SU-DHL-6 (cell line): ENCODE data around the gene PRKAR2A.
"Not testable (repeated sequence)": the region's sequence is repeated elsewhere in the genome, so short reads cannot be mapped to it uniquely, and the experiment has no call there.

Source experiments
- H2AFZ ChIP-seq: fragments of 200-600 bp; sonication (generic); 2 replicates; pipeline ENCODE4 v1.6.1; 2014; ENCODE audit warnings: low read depth, mild to moderate bottlenecking, moderate library complexity, mixed read lengths, antibody characterized with exemption, low read length; ENCODE audit not compliant: severe bottlenecking
- H3F3A ChIP-seq: fragments of 200-600 bp; shearing (Covaris generic); 2 replicates; pipeline ENCODE4 v1.6.0; 2016; ENCODE audit warnings: antibody characterized with exemption, mild to moderate bottlenecking; ENCODE audit not compliant: insufficient read depth
- H3K27ac ChIP-seq: fragments of 200-600 bp; sonication (generic); 2 replicates; pipeline ENCODE4 v1.5.1; 2016; ENCODE audit warnings: low read depth, mild to moderate bottlenecking, low read length, moderate library complexity, mixed read lengths
- H3K27me3 ChIP-seq: fragments of 200-600 bp; sonication (generic), shearing (Covaris generic); 2 replicates; pipeline ENCODE4 v1.6.0; 2014; ENCODE audit warnings: mild to moderate bottlenecking, low read length
- H3K36me3 ChIP-seq: fragments of 200-600 bp; sonication (generic); 2 replicates; pipeline ENCODE4 v1.6.1; 2014; ENCODE audit warnings: mild to moderate bottlenecking, low read length, mixed read lengths
- H3K4me2 ChIP-seq: fragments of 300-600, 200-600 bp; shearing (Covaris generic), sonication (generic); 2 replicates; pipeline ENCODE4 v1.6.0; 2014; ENCODE audit warnings: low read length, low read depth, mild to moderate bottlenecking; ENCODE audit not compliant: poor library complexity, severe bottlenecking
- H3K4me3 ChIP-seq: fragments of 200-600 bp; sonication (generic); 2 replicates; pipeline ENCODE4 v1.5.1; 2014; ENCODE audit warnings: antibody characterized with exemption, low read length, mild to moderate bottlenecking, mixed read lengths; ENCODE audit not compliant: insufficient read depth, poor library complexity, severe bottlenecking
- H3K79me2 ChIP-seq: fragments of 200-600 bp; sonication (generic); 2 replicates; pipeline ENCODE4 v1.6.1; 2014; ENCODE audit warnings: mild to moderate bottlenecking, low read length, moderate library complexity; ENCODE audit not compliant: insufficient read depth
- H3K9ac ChIP-seq: fragments of 200-600 bp; sonication (generic); 2 replicates; pipeline ENCODE4 v1.7.0; 2014; ENCODE audit warnings: mild to moderate bottlenecking, low read length
- H3K9me2 ChIP-seq: fragments of 200-600 bp; sonication (generic); replicated peaks from 2 replicates; pipeline ENCODE4 v1.6.1; 2014; ENCODE audit warnings: low read length; ENCODE audit not compliant: insufficient read depth
- H3K9me3 ChIP-seq: fragments of 200-600 bp; sonication (generic); 2 replicates; pipeline ENCODE4 v1.6.1; 2014; ENCODE audit warnings: low read length, mixed read lengths; ENCODE audit not compliant: insufficient read depth
- H4K20me1 ChIP-seq: fragments of 200-600 bp; sonication (generic); 2 replicates; pipeline ENCODE4 v1.6.1; 2014; ENCODE audit warnings: low read depth, mild to moderate bottlenecking, antibody characterized with exemption, low read length, moderate library complexity, mixed read lengths
- EZH2phosphoT487 ChIP-seq: fragments of 200-600 bp; sonication (generic), shearing (Covaris generic); conservative IDR thresholded peaks from 2 replicates; pipeline ENCODE4 v1.6.1; 2018; ENCODE audit warnings: mild to moderate bottlenecking, antibody characterized with exemption, low read length, moderate library complexity, mixed read lengths
- TF ChIP-seq, protein P1 (sequence below): fragments of 200-600 bp; sonication (generic); IDR thresholded peaks from one replicate; pipeline ENCODE4 v1.5.1; 2017; ENCODE audit warnings: antibody characterized with exemption, mild to moderate bottlenecking, low read length, moderate library complexity; ENCODE audit not compliant: insufficient read depth, poor library complexity, severe bottlenecking

The PRKAR2A gene

DNA sequence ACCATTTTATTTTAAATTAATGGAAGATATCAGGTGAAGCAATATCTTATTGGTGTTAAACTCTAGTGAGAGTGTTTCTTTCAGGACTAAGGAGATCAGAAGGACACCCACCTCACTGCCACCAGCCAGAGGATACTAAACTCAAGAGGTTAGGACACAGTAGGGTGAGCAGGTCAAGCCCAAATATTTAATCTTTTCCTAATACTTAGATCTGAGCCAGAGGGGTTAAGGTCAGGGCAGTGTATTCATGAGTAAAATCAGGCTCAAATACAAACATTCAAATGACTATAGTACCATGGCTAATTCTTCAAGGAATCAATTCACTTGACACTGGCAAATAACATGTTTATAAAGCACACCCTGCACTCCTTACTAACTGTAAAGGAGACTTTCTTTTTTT, 65.6 kb downstream of the PRKAR2A start:
- Histone ChIP-seq H3K9me3 (no peaks in the 10 kb centered on the region), H3K36me3 (no peaks in the 10 kb centered on the region)

DNA sequence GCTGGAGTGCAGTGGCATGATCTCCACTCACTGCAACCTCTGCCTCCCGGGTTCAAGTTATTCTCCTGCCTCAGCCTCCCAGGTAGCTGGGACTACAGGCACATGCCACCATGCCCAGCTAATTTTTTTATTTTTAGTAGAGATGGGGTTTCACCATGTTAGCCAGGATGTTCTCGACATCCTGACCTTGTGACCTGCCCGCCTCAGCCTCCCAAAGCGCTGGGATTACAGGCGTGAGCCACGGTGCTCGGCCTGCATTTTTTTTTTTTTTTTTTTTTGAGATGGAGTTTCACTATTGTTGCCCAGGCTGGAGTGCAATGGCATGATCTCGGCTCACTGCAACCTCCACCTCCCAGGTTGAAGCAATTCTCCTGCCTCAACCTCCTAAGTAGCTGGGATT, 69.1 kb downstream of the PRKAR2A start:
- not testable (repeated sequence) for H3K4me2 ChIP-seq, H3K9ac ChIP-seq, H4K20me1 ChIP-seq, H3K4me3 ChIP-seq, H3K79me2 ChIP-seq, H3K36me3 ChIP-seq, H3F3A ChIP-seq, H2AFZ ChIP-seq, H3K27ac ChIP-seq, H3K9me3 ChIP-seq, H3K27me3 ChIP-seq, H3K9me2 ChIP-seq

More for the DNA sequence above, 65.6 kb downstream of the PRKAR2A start:
- H3K4me2 ChIP-seq, result no peak overlapping the region
- no peak for TF ChIP-seq EZH2phosphoT487
- TF ChIP-seq, protein P1, sequence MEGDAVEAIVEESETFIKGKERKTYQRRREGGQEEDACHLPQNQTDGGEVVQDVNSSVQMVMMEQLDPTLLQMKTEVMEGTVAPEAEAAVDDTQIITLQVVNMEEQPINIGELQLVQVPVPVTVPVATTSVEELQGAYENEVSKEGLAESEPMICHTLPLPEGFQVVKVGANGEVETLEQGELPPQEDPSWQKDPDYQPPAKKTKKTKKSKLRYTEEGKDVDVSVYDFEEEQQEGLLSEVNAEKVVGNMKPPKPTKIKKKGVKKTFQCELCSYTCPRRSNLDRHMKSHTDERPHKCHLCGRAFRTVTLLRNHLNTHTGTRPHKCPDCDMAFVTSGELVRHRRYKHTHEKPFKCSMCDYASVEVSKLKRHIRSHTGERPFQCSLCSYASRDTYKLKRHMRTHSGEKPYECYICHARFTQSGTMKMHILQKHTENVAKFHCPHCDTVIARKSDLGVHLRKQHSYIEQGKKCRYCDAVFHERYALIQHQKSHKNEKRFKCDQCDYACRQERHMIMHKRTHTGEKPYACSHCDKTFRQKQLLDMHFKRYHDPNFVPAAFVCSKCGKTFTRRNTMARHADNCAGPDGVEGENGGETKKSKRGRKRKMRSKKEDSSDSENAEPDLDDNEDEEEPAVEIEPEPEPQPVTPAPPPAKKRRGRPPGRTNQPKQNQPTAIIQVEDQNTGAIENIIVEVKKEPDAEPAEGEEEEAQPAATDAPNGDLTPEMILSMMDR, result no peak
- no peak overlapping the region for H3K9ac ChIP-seq
- no peaks in the 10 kb centered on the region for H4K20me1 ChIP-seq
- H3K9me2 ChIP-seq, result no peaks in the 10 kb centered on the region
- H3K27me3 ChIP-seq, result no peaks in the 10 kb centered on the region
- H3K79me2 ChIP-seq, result no peaks in the 10 kb centered on the region
- 0 out of 2 replicates have a peak, but pooled peaks cover 6% of the 10 kb centered on the region for H3F3A ChIP-seq
- H3K4me3 ChIP-seq, result no peak overlapping the region
- H2AFZ ChIP-seq, result no peak overlapping the region
- no peak overlapping the region for H3K27ac ChIP-seq

- Histone ChIP-seq H3K4me2 (no peak overlapping the region), H3K79me2 (no peaks in the 10 kb centered on the region), H3K9me3 (no peaks in the 10 kb centered on the region), H4K20me1 (no peaks in the 10 kb centered on the region), H3K4me3 (no peak overlapping the region), H3K36me3 (no peaks in the 10 kb centered on the region), H3K27ac (no peak overlapping the region), H3K27me3 (no peaks in the 10 kb centered on the region), H3K9me2 (no peaks in the 10 kb centered on the region), H3F3A (no peaks in the 10 kb centered on the region), H3K9ac (no peak overlapping the region), H2AFZ (no peak overlapping the region)
- TF ChIP-seq, protein P1, result no peak
- TF ChIP-seq EZH2phosphoT487, result no peak
Measured at GRCh38 chr3:48776854-48777253, 70.8 kb downstream of the PRKAR2A start.

DNA sequence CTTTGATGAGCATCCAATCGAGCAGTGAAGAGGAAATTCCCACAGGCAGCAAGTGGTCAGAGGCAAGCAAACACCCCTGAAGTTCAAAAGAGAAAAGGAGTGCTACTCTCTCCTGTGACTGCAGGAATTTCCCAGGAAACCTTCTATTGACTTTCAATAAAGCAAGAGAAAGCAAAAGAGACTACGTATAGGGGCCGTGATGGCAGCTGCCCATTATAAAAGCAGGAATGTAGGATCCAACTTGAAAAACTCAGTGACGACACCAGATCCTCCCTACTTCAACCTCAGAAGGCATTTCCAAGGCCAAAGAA, 77.5 kb downstream of the PRKAR2A start:
- H3K79me2 ChIP-seq, result no peaks in the 10 kb centered on the region
- no peak overlapping the region for H3K27ac ChIP-seq
- TF ChIP-seq EZH2phosphoT487, result no peak
- TF ChIP-seq, protein P1, result no peak
- H3K4me2 ChIP-seq, result no peak overlapping the region
- no peak overlapping the region for H3K9ac ChIP-seq
- H3K9me2 ChIP-seq, result no peaks in the 10 kb centered on the region
- H3K27me3 ChIP-seq, result no peaks in the 10 kb centered on the region
- no peak overlapping the region for H3K4me3 ChIP-seq
- H3F3A ChIP-seq, result no peaks in the 10 kb centered on the region
- no peak overlapping the region for H2AFZ ChIP-seq
- no peaks in the 10 kb centered on the region for H3K36me3 ChIP-seq
- no peaks in the 10 kb centered on the region for H4K20me1 ChIP-seq
- no peaks in the 10 kb centered on the region for H3K9me3 ChIP-seq
